ENCODE measurements around the gene SATL1. TPM values are rescaled to one million over a fixed set of nuclear protein-coding genes. Genes with fewer than 3 reads are reported as not detected.
A peak's percentile ranks its signal among the peaks of the same experiment; 100 is the strongest.

Gene SATL1
- total RNA-seq, 1 experiment from 2014 or later = 0.22 TPM

- H3K27ac Mint-ChIP-seq = no peak overlapping the region
- ATAC-seq (no peak), DNase-seq (ENCODE audit: low spot score) (no peak)
- no peaks in the 10 kb centered on the region for H3K36me3 Mint-ChIP-seq
- peaks cover 15% of the 10 kb centered on the region for H3K9me3 Mint-ChIP-seq
- TF ChIP-seq EMX1 (CRISPR knock-in tag; IDR thresholded peaks at IDR 0.05) = no peak
- TF ChIP-seq CTCF (IDR thresholded peaks at IDR 0.05) = peak; percentile 28; the same call in 1 of the 2 replicates
- H3K4me3 Mint-ChIP-seq = no peak overlapping the region
- 0 out of 2 replicates have a peak, but pooled peaks cover 2% of the 10 kb centered on the region for H3K4me1 Mint-ChIP-seq
- ChIA-PET CTCF (interaction anchor here (0.6 to 1.6 kb wide), 4 partner anchors 9 to 433 kb away, joined by 3 to 5 read pairs (median 4); no protein-coding TSS in a partner anchor), POLR2A (no interaction called here)
- no peaks in the 10 kb centered on the region for H3K27me3 Mint-ChIP-seq (ENCODE audit: low read depth)
These were observed 132.2 kb downstream of the SATL1 start for GRCh38 chrX:85111347-85111746.

- no peaks in the 10 kb centered on the region for H3K27me3 Mint-ChIP-seq (ENCODE audit: low read depth)
- H3K4me3 Mint-ChIP-seq = no peak overlapping the region
- H3K27ac Mint-ChIP-seq = no peak overlapping the region
- peaks cover 12% of the 10 kb centered on the region for H3K9me3 Mint-ChIP-seq
- ChIA-PET CTCF (interaction anchor here (0.6 to 1.1 kb wide), 8 partner anchors 9 to 379 kb away, joined by 3 to 8 read pairs (median 3); partner anchors contain the start of gene ZNF711), POLR2A (no interaction called here)
- H3K4me1 Mint-ChIP-seq = no peaks in the 10 kb centered on the region
- no peaks in the 10 kb centered on the region for H3K36me3 Mint-ChIP-seq
- TF ChIP-seq ETV6 (CRISPR knock-in tag; IDR thresholded peaks at IDR 0.05) (no peak), CBFB (CRISPR knock-in tag; IDR thresholded peaks at IDR 0.05; ENCODE audit: low read depth) (no peak), E2F4 (CRISPR knock-in tag; IDR thresholded peaks at IDR 0.05; ENCODE audit: borderline replicate concordance, low read depth) (no peak), CTCF (IDR thresholded peaks at IDR 0.05) (peak; percentile 28; the same call in 1 of the 2 replicates), ZBTB43 (CRISPR knock-in tag; IDR thresholded peaks at IDR 0.05) (no peak), ZSCAN18 (CRISPR knock-in tag; IDR thresholded peaks at IDR 0.05) (no peak), EMX1 (CRISPR knock-in tag; IDR thresholded peaks at IDR 0.05) (no peak)
- ATAC-seq (peak; percentile 91), DNase-seq (ENCODE audit: low spot score) (peak; percentile 50)
These were observed 134.3 kb downstream of the SATL1 start for GRCh38 chrX:85109235-85109634.

- Mint-ChIP-seq H3K4me3 (no peak overlapping the region), H3K27me3 (ENCODE audit: low read depth) (no peaks in the 10 kb centered on the region), H3K4me1 (no peaks in the 10 kb centered on the region), H3K9me3 (peaks cover 11% of the 10 kb centered on the region), H3K27ac (no peak overlapping the region), H3K36me3 (no peaks in the 10 kb centered on the region)
- DNase-seq (ENCODE audit: low spot score) (no peak), ATAC-seq (no peak)
- ChIA-PET POLR2A (no interaction called here), CTCF (no interaction called here)
- no peak for TF ChIP-seq ZNF425 (CRISPR knock-in tag; conservative IDR thresholded peaks at IDR 0.05)
These were observed 135.4 kb downstream of the SATL1 start for GRCh38 chrX:85108165-85108564.
